Mesothelial cell of epicardium (in vitro differentiated cells): ENCODE measurements around the gene FOXJ3. TPM values are rescaled to one million over a fixed set of nuclear protein-coding genes. Genes with fewer than 3 reads are reported as not detected.

Source experiments
- DNase-seq, 2 experiments: peaks; one replicate each; pipeline ENCODE4 v3.0.0; 2021; ENCODE audit warnings: low spot score in 2 of 2; ENCODE audit not compliant: unreplicated experiment in 2 of 2
- H3K27ac Mint-ChIP-seq: 2 replicates; pipeline ENCODE4 v1.8.0; 2021; ENCODE audit warnings: mixed read lengths
- H3K27me3 Mint-ChIP-seq: 2 replicates; pipeline ENCODE4 v1.8.0; 2021; ENCODE audit warnings: low read depth, mixed read lengths
- H3K36me3 Mint-ChIP-seq: 2 replicates; pipeline ENCODE4 v1.8.0; 2021; ENCODE audit warnings: mixed read lengths
- H3K4me1 Mint-ChIP-seq: 2 replicates; pipeline ENCODE4 v1.8.0; 2021; ENCODE audit warnings: mixed read lengths
- H3K4me3 Mint-ChIP-seq: 2 replicates; pipeline ENCODE4 v1.8.0; 2021; ENCODE audit warnings: mild to moderate bottlenecking, moderate library complexity, mixed read lengths
- H3K9me3 Mint-ChIP-seq: 2 replicates; pipeline ENCODE4 v1.8.0; 2021; ENCODE audit warnings: mixed read lengths
- CTCF ChIP-seq: fragments of 200-600 bp; sonication (generic); IDR thresholded peaks from one replicate; pipeline ENCODE4 v1.5.0; 2021; ENCODE audit warnings: antibody characterized with exemption; ENCODE audit not compliant: unreplicated experiment
- total RNA-seq: library from RNA; stranded (reverse); gene quantifications from 3 replicates; pipeline ENCODE4 v1.2.1, GENCODE V29; 2021

FOXJ3 gene
- total RNA-seq, 1 donor from 2014 or later = 79.7 TPM

GRCh38 chr1:42189931-42190853 lies 144.8 kb downstream of the FOXJ3 start:
- H3K27me3 Mint-ChIP-seq = no peaks in the 10 kb centered on the region
- H3K27ac Mint-ChIP-seq = peak overlapping the region; percentile 8
- H3K9me3 Mint-ChIP-seq = no peaks in the 10 kb centered on the region
- no peak for TF ChIP-seq CTCF
- no peak overlapping the region for H3K4me3 Mint-ChIP-seq
- no peak for DNase-seq
- peaks cover 49% of the 10 kb centered on the region for H3K36me3 Mint-ChIP-seq
- H3K4me1 Mint-ChIP-seq = peaks cover 20% of the 10 kb centered on the region

- peak overlapping the region; percentile 11 for H3K27ac Mint-ChIP-seq
- H3K4me1 Mint-ChIP-seq = peaks cover 9% of the 10 kb centered on the region
- peaks cover 47% of the 10 kb centered on the region for H3K36me3 Mint-ChIP-seq
- H3K4me3 Mint-ChIP-seq = no peak overlapping the region
- DNase-seq = no peak
- TF ChIP-seq CTCF = no peak
- H3K9me3 Mint-ChIP-seq = no peaks in the 10 kb centered on the region
- H3K27me3 Mint-ChIP-seq = no peaks in the 10 kb centered on the region
Observed at GRCh38 chr1:42186152-42186551, 148.9 kb downstream of the FOXJ3 start.

- H3K27ac Mint-ChIP-seq = no peak overlapping the region
- TF ChIP-seq CTCF = no peak
- H3K36me3 Mint-ChIP-seq = peaks cover 36% of the 10 kb centered on the region
- no peaks in the 10 kb centered on the region for H3K27me3 Mint-ChIP-seq
- peaks cover 14% of the 10 kb centered on the region for H3K4me1 Mint-ChIP-seq
- no peak overlapping the region for H3K4me3 Mint-ChIP-seq
- H3K9me3 Mint-ChIP-seq = no peaks in the 10 kb centered on the region
- no peak for DNase-seq
Observed at GRCh38 chr1:42184616-42185015, 150.4 kb downstream of the FOXJ3 start.

GRCh38 chr1:42183957-42184268 lies 151.1 kb downstream of the FOXJ3 start:
- TF ChIP-seq CTCF = no peak
- H3K27me3 Mint-ChIP-seq = no peaks in the 10 kb centered on the region
- H3K27ac Mint-ChIP-seq = no peak overlapping the region

GRCh38 chr1:42183210-42183956 lies 151.7 kb downstream of the FOXJ3 start:
- Mint-ChIP-seq H3K4me1 (peaks cover 24% of the 10 kb centered on the region), H3K27ac (no peak overlapping the region), H3K36me3 (peaks cover 28% of the 10 kb centered on the region), H3K9me3 (no peaks in the 10 kb centered on the region), H3K4me3 (no peak overlapping the region), H3K27me3 (no peaks in the 10 kb centered on the region)
- DNase-seq = no peak
- no peak for TF ChIP-seq CTCF

More at GRCh38 chr1:42183957-42184268, 151.1 kb downstream of the FOXJ3 start:
- Mint-ChIP-seq H3K4me1 (peaks cover 20% of the 10 kb centered on the region), H3K9me3 (no peaks in the 10 kb centered on the region), H3K4me3 (no peak overlapping the region), H3K36me3 (peaks cover 31% of the 10 kb centered on the region)
- no peak for DNase-seq
